ENCODE data around the gene MAGI2. TPM values are rescaled to one million over a fixed set of nuclear protein-coding genes. Genes with fewer than 3 reads are reported as not detected.

Gene MAGI2
- total and polyA plus RNA-seq, 4 donors: 0.37 to 4.1 (median 1.4) TPM

GRCh38 chr7:78496096-78496630, 957.3 kb downstream of the MAGI2 start (continued):
- TF ChIP-seq RAD21 (IDR thresholded peaks at IDR 0.05) (no peak), SP1 (IDR thresholded peaks at IDR 0.05) (no peak), ZBTB33 (IDR thresholded peaks at IDR 0.05) (no peak)

GRCh38 chr7:78493401-78493800, 960.1 kb downstream of the MAGI2 start:
- Histone ChIP-seq H3K36me3 (ENCODE audit: control insufficient read depth in 4 of 4, insufficient read depth in 3 of 4, low read depth in 1 of 4, low read length in 3 of 4) (no peaks in the 10 kb centered on the region), H3K9ac (ENCODE audit: low read depth in 1 of 2, low read length in 2 of 2) (no peak overlapping the region), H3K27ac (ENCODE audit: low read depth in 1 of 2, low read length in 2 of 2) (no peak overlapping the region), H3K4me1 (ENCODE audit: control insufficient read depth in 4 of 4, insufficient read depth in 4 of 4, low read length in 3 of 4) (no peaks in the 10 kb centered on the region), H3K27me3 (ENCODE audit: control insufficient read depth in 4 of 4, insufficient read depth in 4 of 4, low read length in 3 of 4) (no peaks in the 10 kb centered on the region), H3K4me3 (ENCODE audit: low read depth in 1 of 3, low read length in 3 of 3) (no peak overlapping the region), H3K9me3 (ENCODE audit: control insufficient read depth in 4 of 4, low read length in 3 of 4) (no peaks in the 10 kb centered on the region)
- DNase-seq (ENCODE audit: low spot score): no peak
- no peak for TF ChIP-seq EGR1 (IDR thresholded peaks at IDR 0.05; ENCODE audit: low read depth in 2 of 2)
- TF ChIP-seq FOXA2 (IDR thresholded peaks at IDR 0.05): no peak
- WGBS: 93% methylated on average over 3 of the region's 3 CpGs

- Histone ChIP-seq H3K27ac (ENCODE audit: low read depth in 1 of 2, low read length in 2 of 2) (no peak overlapping the region), H3K36me3 (ENCODE audit: control insufficient read depth in 4 of 4, insufficient read depth in 3 of 4, low read depth in 1 of 4, low read length in 3 of 4) (no peaks in the 10 kb centered on the region), H3K9me3 (ENCODE audit: control insufficient read depth in 4 of 4, low read length in 3 of 4) (no peaks in the 10 kb centered on the region), H3K27me3 (ENCODE audit: control insufficient read depth in 4 of 4, insufficient read depth in 4 of 4, low read length in 3 of 4) (no peaks in the 10 kb centered on the region), H3K4me3 (ENCODE audit: low read depth in 1 of 3, low read length in 3 of 3) (no peak overlapping the region), H3K9ac (ENCODE audit: low read depth in 1 of 2, low read length in 2 of 2) (no peak overlapping the region), H3K4me1 (ENCODE audit: control insufficient read depth in 4 of 4, insufficient read depth in 4 of 4, low read length in 3 of 4) (no peaks in the 10 kb centered on the region)
- no peak for DNase-seq (ENCODE audit: low spot score)
- TF ChIP-seq CTCF (IDR thresholded peaks at IDR 0.05; ENCODE audit: low read depth, low read length, missing input control) (no peak), REST (IDR thresholded peaks at IDR 0.05) (no peak), GABPA (IDR thresholded peaks at IDR 0.05 in 1 of 2, conservative IDR thresholded peaks at IDR 0.05 in 1 of 2) (no peak), ATF3 (IDR thresholded peaks at IDR 0.05) (no peak), RXRA (IDR thresholded peaks at IDR 0.05) (no peak), YY1 (IDR thresholded peaks at IDR 0.05) (no peak), HNF4G (IDR thresholded peaks at IDR 0.05) (no peak), NR2F2 (IDR thresholded peaks at IDR 0.05) (no peak), HNF4A (conservative IDR thresholded peaks at IDR 0.05) (no peak)
- 97% methylated on average over 1 of the region's 1 CpG for WGBS
Measured at GRCh38 chr7:78492146-78492545, 961.3 kb downstream of the MAGI2 start.

All from liver (tissue), 9 donors.